Right lobe of liver (tissue), 6 donors: ENCODE results near the gene GCNT4. TPM values are rescaled to one million over a fixed set of nuclear protein-coding genes. Genes with fewer than 3 reads are reported as not detected.

Source experiments
- ATAC-seq, 4 donors: fragments of 200-7000 bp; cut with Tn5 transposase; one replicate each; pipeline ENCODE4 v1.9.1; 2020; ENCODE audit warnings: mild to moderate bottlenecking in 4 of 4, moderate library complexity in 4 of 4
- DNase-seq, 3 donors: peaks; one replicate each; pipeline ENCODE4 v3.0.0-alpha.2; 2020
- H3K27ac ChIP-seq, 3 donors: fragments of 200-600 bp; one replicate each; pipeline ENCODE4 v1.8.0; 2022
- H3K27me3 ChIP-seq, 2 donors: fragments of 200-600 bp; one replicate each; pipeline ENCODE4 v1.8.0; 2022
- H3K36me3 ChIP-seq, 4 donors: fragments of 200-600 bp; sonication (generic) in 1 of 4; one replicate each; pipeline versions ENCODE4 v1.5.1 to v1.8.0; 2017 to 2022; ENCODE audit warnings: control low read depth in 1 of 4
- H3K4me1 ChIP-seq, 4 donors: fragments of 200-600 bp; sonication (generic) in 1 of 4; one replicate each; pipeline versions ENCODE4 v1.5.1 to v1.8.0; 2017 to 2022; ENCODE audit warnings: control low read depth in 1 of 4
- H3K4me3 ChIP-seq, 3 donors: fragments of 200-600 bp; one replicate each; pipeline ENCODE4 v1.8.0; 2022
- H3K9me3 ChIP-seq, 4 donors: fragments of 200-600 bp; sonication (generic) in 1 of 4; one replicate each; pipeline versions ENCODE4 v1.5.1 to v1.8.0; 2017 to 2022; ENCODE audit warnings: control low read depth in 1 of 4
- CTCF ChIP-seq, 4 donors: fragments of 200-600 bp in 3 of 4; fragments of 450-650 bp in 1 of 4; IDR thresholded peaks; one replicate each; pipeline versions ENCODE4 v1.5.1 to v1.8.0; 2016 to 2022; ENCODE audit warnings: antibody characterized with exemption in 4 of 4, mild to moderate bottlenecking in 2 of 4
- POLR2A ChIP-seq: fragments of 450-650 bp; IDR thresholded peaks from one replicate; pipeline ENCODE4 v1.6.1; 2017; ENCODE audit warnings: antibody characterized with exemption, mild to moderate bottlenecking
- WGBS: methylation state at CpG from one replicate; pipeline ENCODE4 v1.1.6; 2018; ENCODE audit warnings: low coverage, low lambda C conversion rate; ENCODE audit not compliant: insufficient coverage; ENCODE audit errors: missing lambda C conversion rate; 5-methylcytosine and 5-hydroxymethylcytosine counted together
- intact Hi-C, 2 donors: fragments of 100-400 bp; cut with DNase I; formaldehyde crosslinking; loops; one replicate each; pipeline versions ENCODE4 v1.11.2 to v1.14.1; 2022
- total RNA-seq, 6 experiments: library from RNA; depleted of rRNA in 2 of 6; stranded (reverse); fragments of >200 nt in 2 of 6; fragmentation: NEBNext Ultra II Directional in 3 of 6; extraction: Animal tissue kit (Norgen Biotek cat#: 25700) in 3 of 6; gene quantifications; one replicate each; pipeline versions ENCODE4 v1.1.0 to v1.2.4, GENCODE V29; 2016 to 2023
- donor health status: DM: no; HTN: yes; CAD: no.
- donor health status: DM: no; HTN: no; CAD: no.
- donor health status: DM: no; HTN: no; CAD: no.
- donor health status: DM: no; HTN: yes; CAD: no.
- donor health status: DM: no; HTN: yes; CAD: no.

The GCNT4 gene
- total RNA-seq, 6 experiments from 2014 or later, result 0.35 to 2.0 (median 0.96) TPM

DNA sequence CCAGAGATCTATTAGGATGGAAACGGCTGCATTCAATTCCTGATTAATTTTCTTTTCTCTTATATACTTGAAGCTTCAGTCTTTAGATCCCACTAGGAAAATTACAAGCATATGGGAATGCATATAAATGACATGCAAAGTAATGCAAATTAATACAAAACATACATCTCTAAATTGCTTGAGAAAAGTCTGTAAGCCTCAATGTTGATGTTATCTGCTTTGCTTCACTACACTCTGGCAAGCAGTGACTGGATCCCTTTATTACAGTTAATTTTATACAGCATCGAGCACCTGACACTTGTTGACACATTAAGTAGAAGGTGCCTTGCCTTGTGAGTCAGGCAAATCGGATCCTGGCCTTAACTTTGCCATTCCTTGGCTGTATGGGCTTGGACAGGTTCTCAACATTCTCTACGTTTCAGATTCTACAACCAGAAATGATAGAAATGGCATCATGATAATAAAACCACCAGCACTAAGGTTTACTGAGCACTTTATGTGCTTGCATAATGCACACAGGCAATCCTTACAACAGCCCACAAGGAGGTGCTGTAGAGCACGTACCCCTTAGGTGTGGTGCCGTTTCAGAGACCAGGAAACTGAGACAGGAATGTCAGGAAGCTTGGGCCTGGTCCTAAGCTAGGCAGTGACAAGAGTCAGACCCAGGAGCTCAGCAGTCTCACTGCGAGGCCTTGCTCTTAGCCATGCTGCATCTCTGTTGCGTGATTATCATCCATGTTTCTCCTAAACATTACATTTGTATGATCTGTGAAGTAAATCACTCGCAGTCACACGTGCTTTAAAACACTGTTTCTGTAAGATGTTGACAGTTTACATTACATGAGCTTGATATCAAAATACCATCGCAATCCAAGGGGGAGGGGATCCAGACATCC is 2.7 kb downstream of the GCNT4 start:
- no peaks in the 10 kb centered on the region for H3K36me3 ChIP-seq
- no peaks in the 10 kb centered on the region for H3K27me3 ChIP-seq
- H3K27ac ChIP-seq, result no peak overlapping the region
- ATAC-seq (peak; percentile 46 to 70 (median 56)), DNase-seq (peak in 2 of 3 donors; percentile 44 to 60)
- intact Hi-C loops, result loop anchor here in 1 of 2 donors (10.0 kb wide), 1 partner anchor 115 kb away; no protein-coding TSS in a partner anchor
- TF ChIP-seq POLR2A (no peak), CTCF (IDR thresholded peaks at IDR 0.05) (peak; percentile 76 to 85 (median 82))
- no peaks in the 10 kb centered on the region for H3K9me3 ChIP-seq
- H3K4me1 ChIP-seq, result peaks cover 0 to 19% (median 0%) of the 10 kb centered on the region in 4 donors
- WGBS, result 50% methylated on average over 8 of the region's 11 CpGs
- no peak overlapping the region for H3K4me3 ChIP-seq

DNA sequence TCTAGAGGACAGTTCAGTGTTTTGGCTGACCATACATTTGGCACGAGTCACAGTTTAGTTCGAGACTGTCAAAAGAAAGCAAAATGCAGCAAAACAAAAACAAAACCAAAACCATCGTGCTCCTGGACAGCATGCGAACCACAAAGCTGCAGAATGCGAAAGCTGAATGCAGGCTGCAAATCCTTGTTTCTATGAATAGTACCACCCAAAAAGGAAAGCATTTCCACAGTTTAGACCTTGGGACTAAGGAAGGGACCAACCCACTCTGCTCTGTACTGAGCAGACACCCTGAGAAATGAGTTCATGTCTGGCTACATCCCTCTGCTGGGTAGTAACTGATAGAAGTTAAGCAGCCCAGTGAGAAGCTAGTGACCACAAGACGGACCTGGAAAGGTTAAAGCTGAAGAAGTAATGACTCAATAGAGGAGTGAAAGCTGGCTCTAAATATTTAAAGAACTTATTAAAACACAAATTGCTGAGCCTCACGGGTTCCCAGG is 3.9 kb downstream of the GCNT4 start:
- no peak overlapping the region for H3K27ac ChIP-seq

DNA sequence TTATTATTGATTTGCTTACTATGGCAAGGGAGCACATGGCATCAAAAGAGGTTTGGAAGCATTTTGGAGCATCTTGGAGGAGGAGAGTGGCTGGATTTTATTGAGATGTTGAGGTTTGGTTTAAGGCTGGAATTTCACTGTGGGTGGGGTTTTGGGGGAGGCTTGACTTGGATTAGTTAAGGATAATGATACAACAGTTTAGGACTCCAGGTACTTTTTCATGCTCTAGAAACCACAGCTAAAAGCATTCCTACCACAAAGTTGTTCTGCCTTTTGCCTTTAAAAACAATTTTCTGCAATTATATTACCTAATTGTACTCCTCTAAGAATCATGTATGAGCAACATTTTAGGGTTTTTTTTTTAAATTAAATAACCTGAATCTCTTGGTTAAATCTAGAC is 5.0 kb downstream of the GCNT4 start:
- no peak for TF ChIP-seq CTCF (IDR thresholded peaks at IDR 0.05)
- no peak for TF ChIP-seq POLR2A
- H3K4me1 ChIP-seq, result peaks cover 0 to 18% (median 0%) of the 10 kb centered on the region in 4 donors
- H3K27me3 ChIP-seq, result no peaks in the 10 kb centered on the region
- no peaks in the 10 kb centered on the region for H3K36me3 ChIP-seq
- H3K27ac ChIP-seq, result no peak overlapping the region
- H3K4me3 ChIP-seq, result no peak overlapping the region
- ATAC-seq, result no peak
- DNase-seq, result no peak
- H3K9me3 ChIP-seq, result no peaks in the 10 kb centered on the region
- intact Hi-C loops, result no loop called here

More for the DNA sequence above, 3.9 kb downstream of the GCNT4 start:
- TF ChIP-seq CTCF (IDR thresholded peaks at IDR 0.05) (no peak), POLR2A (no peak)
- DNase-seq, result no peak
- ATAC-seq, result no peak
- Histone ChIP-seq H3K36me3 (no peaks in the 10 kb centered on the region), H3K4me3 (no peak overlapping the region), H3K4me1 (peaks cover 0 to 21% (median 0%) of the 10 kb centered on the region in 4 donors), H3K27me3 (no peaks in the 10 kb centered on the region), H3K9me3 (no peaks in the 10 kb centered on the region)
- WGBS, result 65% methylated on average over 7 of the region's 7 CpGs
- intact Hi-C loops, result no loop called here

DNA sequence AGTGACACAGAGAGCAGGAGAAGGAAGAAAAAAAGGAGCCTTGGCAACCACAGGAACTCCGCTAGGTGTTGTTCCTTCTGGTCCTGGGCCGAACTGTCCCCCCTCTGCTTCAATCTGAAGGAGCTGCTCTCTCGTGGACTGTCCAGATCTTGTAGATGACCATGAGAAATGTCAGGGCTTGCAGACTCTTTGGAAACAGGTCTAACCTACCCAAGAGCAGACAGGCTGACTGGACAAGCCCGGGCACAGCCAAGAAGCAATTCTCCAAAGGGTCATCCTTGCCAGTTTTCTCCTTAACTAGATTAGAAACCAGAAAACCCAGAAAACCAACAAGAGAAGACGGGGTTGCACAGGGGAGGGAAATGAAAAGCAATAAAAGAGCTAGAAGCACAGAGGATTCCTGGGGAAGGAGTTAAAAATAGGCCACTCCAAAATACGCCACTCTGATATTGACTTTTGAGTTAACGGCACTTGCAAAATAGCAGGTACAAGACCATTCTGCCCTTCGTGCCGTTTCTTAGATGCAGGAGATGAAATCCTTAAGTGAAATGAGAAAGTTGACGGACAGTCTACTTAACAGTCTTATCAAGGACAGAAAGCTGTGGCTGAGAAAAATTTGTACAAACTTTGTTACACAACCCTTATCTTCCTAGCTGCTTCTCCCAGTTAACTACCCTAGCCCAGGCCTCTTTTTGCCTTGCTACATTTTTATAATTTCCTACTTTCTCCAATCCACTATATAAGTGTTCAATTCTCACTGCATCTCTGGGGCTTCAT is 5.8 kb downstream of the GCNT4 start:
- peaks cover 0 to 10% (median 0%) of the 10 kb centered on the region in 4 donors for H3K4me1 ChIP-seq
- H3K27ac ChIP-seq, result no peak overlapping the region
- H3K36me3 ChIP-seq, result no peaks in the 10 kb centered on the region
- WGBS, result 63% methylated on average over 10 of the region's 10 CpGs
- ATAC-seq, result no peak
- no peaks in the 10 kb centered on the region for H3K27me3 ChIP-seq
- no peaks in the 10 kb centered on the region for H3K9me3 ChIP-seq
- TF ChIP-seq POLR2A (no peak), CTCF (IDR thresholded peaks at IDR 0.05) (no peak)
- H3K4me3 ChIP-seq, result no peak overlapping the region
- intact Hi-C loops, result no loop called here
- DNase-seq, result no peak
